IMR-90 (cell line): ENCODE measurements around the gene WDR81. TPM values are rescaled to one million over a fixed set of nuclear protein-coding genes. Genes with fewer than 3 reads are reported as not detected.

Experiments used
- ATAC-seq: fragments of 200-7000 bp; cut with Tn5 transposase; 2 replicates; pipeline ENCODE4 v1.9.1; 2020; ENCODE audit warnings: low read depth, mild to moderate bottlenecking, moderate library complexity
- BruUV-seq: library from RNA; stranded (reverse); fragments of 400-500 nt; replicated peaks from 2 replicates; lab custom pipeline; 2021; lab: Mats Ljungman, UMichigan
- CTCF ChIA-PET: fragments of 300-600 bp; formaldehyde crosslinking; extraction: SDS; loops from one replicate; lab custom pipeline; 2021; ENCODE audit warnings: antibody characterized with exemption; lab: Yijun Ruan, JAX
- POLR2A ChIA-PET: fragments of 300-600 bp; sonication (Branson Sonifier 250); formaldehyde crosslinking; loops from one replicate; lab custom pipeline; 2022; ENCODE audit warnings: antibody characterized with exemption; ENCODE audit not compliant: unreplicated experiment; lab: Charles Lee
- DNase-seq: peaks from one replicate; pipeline ENCODE4 v3.0.0; 2013
- H2AFZ ChIP-seq: replicated peaks from 2 replicates; pipeline ENCODE3; 2013; ENCODE audit warnings: low read length, mild to moderate bottlenecking; ENCODE audit not compliant: poor library complexity
- H2AK5ac ChIP-seq: 2 replicates; pipeline ENCODE4 v1.6.1; 2013; ENCODE audit warnings: low read depth, low read length, inconsistent platforms
- H2AK9ac ChIP-seq: replicated peaks from 2 replicates; pipeline ENCODE3; 2013; ENCODE audit warnings: mild to moderate bottlenecking, low read depth, low read length, moderate library complexity; ENCODE audit not compliant: poor library complexity
- H2BK120ac ChIP-seq: 2 replicates; pipeline ENCODE4 v1.6.1; 2013; ENCODE audit warnings: low read depth, low read length, inconsistent platforms
- H2BK15ac ChIP-seq: 3 replicates; pipeline ENCODE4 v1.6.1; 2013; ENCODE audit warnings: low read depth, low read length, inconsistent platforms
- H2BK20ac ChIP-seq: 2 replicates; pipeline ENCODE4 v1.6.1; 2013; ENCODE audit warnings: low read depth, mild to moderate bottlenecking, inconsistent platforms, low read length, moderate library complexity
- H2BK5ac ChIP-seq: 2 replicates; pipeline ENCODE4 v1.6.1; 2013; ENCODE audit warnings: mild to moderate bottlenecking, low read depth, low read length, inconsistent platforms; ENCODE audit not compliant: poor library complexity, severe bottlenecking
- H3K14ac ChIP-seq: replicated peaks from 2 replicates; pipeline ENCODE4 v1.6.1; 2013; ENCODE audit warnings: low read depth, low read length, inconsistent platforms
- H3K18ac ChIP-seq: 2 replicates; pipeline ENCODE4 v1.6.1; 2013; ENCODE audit warnings: low read depth, low read length, control low read depth
- H3K23ac ChIP-seq: 2 replicates; pipeline ENCODE4 v1.6.1; 2013; ENCODE audit warnings: low read depth, low read length, inconsistent platforms
- H3K27ac ChIP-seq: 2 replicates; pipeline ENCODE4 v1.5.1; 2013; ENCODE audit warnings: mild to moderate bottlenecking, control low read depth, low read length; ENCODE audit not compliant: insufficient read depth
- H3K27me3 ChIP-seq: 2 replicates; pipeline ENCODE4 v1.6.1; 2013; ENCODE audit warnings: low read length; ENCODE audit not compliant: control insufficient read depth, insufficient read depth
- H3K36me3 ChIP-seq: 2 replicates; pipeline ENCODE4 v1.6.1; 2013; ENCODE audit warnings: low read length, mixed read lengths; ENCODE audit not compliant: control insufficient read depth, insufficient read depth
- H3K4ac ChIP-seq: 2 replicates; pipeline ENCODE4 v1.6.1; 2013; ENCODE audit warnings: low read depth, low read length, inconsistent platforms
- H3K4me1 ChIP-seq: 2 replicates; pipeline ENCODE4 v1.6.1; 2013; ENCODE audit warnings: low read length, mixed read lengths; ENCODE audit not compliant: control insufficient read depth, insufficient read depth
- H3K4me2 ChIP-seq: 2 replicates; pipeline ENCODE4 v1.6.1; 2013; ENCODE audit warnings: low read depth, mild to moderate bottlenecking, control low read depth, low read length, moderate library complexity
- H3K4me3 ChIP-seq: 2 replicates; pipeline ENCODE4 v1.5.1; 2013; ENCODE audit warnings: low read depth, mild to moderate bottlenecking, control low read depth, low read length, moderate library complexity; ENCODE audit not compliant: insufficient read depth
- H3K56ac ChIP-seq: 2 replicates; pipeline ENCODE4 v1.6.1; 2013; ENCODE audit warnings: low read length, inconsistent platforms; ENCODE audit not compliant: insufficient read depth; ENCODE audit errors: extremely low read depth
- H3K79me1 ChIP-seq, 2 experiments: 2 replicates each; pipeline ENCODE4 v1.6.1; 2013; ENCODE audit warnings: low read length in 2 of 2, inconsistent platforms in 1 of 2, low read depth in 1 of 2
- H3K9ac ChIP-seq: 2 replicates; pipeline ENCODE4 v1.6.1; 2013; ENCODE audit warnings: low read depth, low read length, control low read depth
- H3K9me1 ChIP-seq: 2 replicates; pipeline ENCODE4 v1.6.1; 2013; ENCODE audit warnings: low read length, inconsistent platforms; ENCODE audit not compliant: insufficient read depth
- H3K9me3 ChIP-seq: 2 replicates; pipeline ENCODE4 v1.6.1; 2013; ENCODE audit warnings: low read length; ENCODE audit not compliant: control insufficient read depth, insufficient read depth
- H4K20me1 ChIP-seq: 2 replicates; pipeline ENCODE4 v1.6.1; 2013; ENCODE audit warnings: low read length, inconsistent platforms; ENCODE audit not compliant: insufficient read depth
- H4K5ac ChIP-seq: 2 replicates; pipeline ENCODE4 v1.6.1; 2013; ENCODE audit warnings: mild to moderate bottlenecking, low read depth, low read length, control low read depth
- H4K8ac ChIP-seq, 2 experiments: 2 replicates each; pipeline ENCODE4 v1.6.1; 2013; ENCODE audit warnings: low read depth in 2 of 2, low read length in 2 of 2, control low read depth in 1 of 2, inconsistent platforms in 1 of 2
- H4K91ac ChIP-seq: 2 replicates; pipeline ENCODE4 v1.6.1; 2013; ENCODE audit warnings: low read depth, low read length, inconsistent platforms; ENCODE audit not compliant: insufficient read depth
- ELK1 ChIP-seq: fragments of 150-350 bp; IDR thresholded peaks from 2 replicates; pipeline ENCODE4 v1.6.1; 2016; ENCODE audit warnings: low read depth, mild to moderate bottlenecking, low read length, moderate library complexity, borderline replicate concordance
- MXI1 ChIP-seq: IDR thresholded peaks from 2 replicates; pipeline ENCODE4 v1.6.1; 2012; ENCODE audit warnings: low read depth, mild to moderate bottlenecking, low read length, moderate library complexity, borderline replicate concordance
- SMC3 ChIP-seq: fragments of 150-350 bp; IDR thresholded peaks from 2 replicates; pipeline ENCODE4 v1.6.1; 2016; ENCODE audit warnings: low read depth, mild to moderate bottlenecking, antibody characterized with exemption, low read length, moderate library complexity
- WGBS, 2 experiments: methylation state at CpG; one replicate each; pipeline versions ENCODE4 v1.1.5 to v1.1.7; 2013; ENCODE audit warnings: missing lambda C conversion rate in 2 of 2; ENCODE audit not compliant: insufficient read length in 1 of 2; ENCODE audit errors: extremely low coverage in 2 of 2; 5-methylcytosine and 5-hydroxymethylcytosine counted together
- dilution Hi-C: fragments of 300-500 bp; cut with HindIII; formaldehyde crosslinking; loops from one replicate; pipeline ENCODE4 v1.14.3; 2018; ENCODE audit warnings: low sequenced_read_pairs; ENCODE audit not compliant: unreplicated experiment
- in situ Hi-C: fragments of 300-500 bp; cut with MboI; formaldehyde crosslinking; loops from 3 replicates; pipeline ENCODE4 v1.14.3; 2019; ENCODE audit warnings: low sequenced_read_pairs, inconsistent platforms, mixed read lengths
- intact Hi-C: fragments of 100-400 bp; cut with micrococcal nuclease; formaldehyde crosslinking; loops from 2 replicates; pipeline ENCODE4 v1.10.0; 2022
- polyA plus RNA-seq, 3 experiments: library from polyadenylated mRNA; depleted of rRNA; stranded (reverse); fragments of >200 nt; gene quantifications; 2 replicates each; pipeline ENCODE4 v1.2.3, GENCODE V29; 2012; ENCODE audit warnings: low replicate concordance in 1 of 3
- total RNA-seq: library from RNA; depleted of rRNA; stranded (reverse); fragments of >200 nt; gene quantifications from 2 replicates; pipeline ENCODE4 v1.2.3, GENCODE V29; 2012
- TF ChIP-seq, protein P1 (sequence below): conservative IDR thresholded peaks from 2 replicates; pipeline ENCODE4 v1.5.1; 2012; ENCODE audit warnings: mild to moderate bottlenecking, low read depth, low read length, improper control_type of control experiment

Gene WDR81
- total and polyA plus RNA-seq, 2 of the 4 experiments (the other 2 are of a cell fraction), result 3.0 to 8.4 TPM

DNA sequence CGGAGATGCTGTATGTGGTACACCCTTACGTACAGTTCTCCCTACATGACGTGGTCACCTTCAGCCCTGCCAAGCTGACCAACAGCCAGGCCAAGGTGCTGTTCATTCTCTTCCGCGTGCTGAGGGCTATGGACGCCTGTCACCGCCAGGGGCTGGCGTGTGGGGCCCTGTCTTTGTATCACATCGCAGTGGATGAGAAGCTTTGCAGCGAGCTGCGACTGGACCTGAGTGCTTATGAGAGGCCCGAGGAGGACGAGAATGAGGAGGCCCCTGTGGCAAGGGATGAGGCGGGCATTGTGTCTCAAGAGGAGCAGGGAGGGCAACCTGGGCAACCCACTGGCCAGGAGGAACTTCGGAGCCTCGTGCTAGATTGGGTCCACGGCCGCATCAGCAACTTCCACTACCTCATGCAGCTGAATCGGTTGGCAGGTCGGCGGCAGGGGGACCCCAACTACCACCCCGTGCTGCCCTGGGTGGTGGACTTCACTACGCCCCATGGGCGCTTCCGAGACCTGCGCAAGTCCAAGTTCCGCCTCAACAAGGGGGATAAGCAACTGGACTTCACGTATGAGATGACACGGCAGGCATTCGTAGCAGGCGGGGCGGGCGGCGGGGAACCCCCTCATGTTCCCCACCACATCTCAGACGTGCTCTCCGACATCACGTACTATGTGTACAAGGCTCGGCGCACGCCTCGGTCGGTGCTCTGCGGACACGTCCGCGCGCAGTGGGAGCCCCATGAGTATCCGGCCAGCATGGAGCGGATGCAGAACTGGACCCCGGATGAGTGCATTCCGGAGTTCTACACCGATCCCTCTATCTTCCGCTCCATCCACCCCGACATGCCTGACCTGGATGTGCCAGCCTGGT is 1.4 kb downstream of the WDR81 start:
- no peak overlapping the region for H3K4me3 ChIP-seq

More for the DNA sequence above, 1.4 kb downstream of the WDR81 start:
- Histone ChIP-seq H3K4me1 (peaks cover 11% of the 10 kb centered on the region), H3K4ac (no peak overlapping the region), H3K9me1 (peaks cover 11% of the 10 kb centered on the region), H4K91ac (no peak overlapping the region), H3K36me3 (peaks cover 27% of the 10 kb centered on the region; the same call in 1 of the 2 replicates), H3K4me2 (no peak overlapping the region; the same call in 1 of the 2 replicates), H4K5ac (no peak overlapping the region), H2BK20ac (no peak overlapping the region), H3K18ac (no peak overlapping the region), H2AK5ac (peak overlapping the region; percentile 91; the same call in 1 of the 2 replicates), H3K27me3 (no peaks in the 10 kb centered on the region), H3K56ac (no peak overlapping the region), H4K8ac (peak overlapping the region in 1 of 2 experiments; percentile 60; a peak in 1 of 4 replicates), H3K9me3 (no peaks in the 10 kb centered on the region), H2AK9ac (peak overlapping the region; percentile 98), H2BK5ac (no peak overlapping the region), H3K14ac (no peak overlapping the region), H2BK120ac (no peak overlapping the region), H3K79me1 (peaks cover 10 to 24% of the 10 kb centered on the region in 2 experiments), H3K27ac (no peak overlapping the region), H4K20me1 (no peaks in the 10 kb centered on the region), H2BK15ac (no peak overlapping the region), H3K9ac (no peak overlapping the region), H3K23ac (no peak overlapping the region), H2AFZ (peak overlapping the region; percentile 98)
- WGBS, 2 experiments, result 95% methylated on average over 33 of the region's 54 CpGs; no CpG with 5 or more reads in 1 of the 2 experiments
- ChIA-PET POLR2A (no interaction called here), CTCF (interaction anchor here (1.2 kb wide), 1 partner anchor 335 kb away, joined by 3 read pairs; no protein-coding TSS in a partner anchor)
- DNase-seq (no peak), ATAC-seq (no peak)
- TSS peak; percentile 29 for BruUV-seq
- in situ Hi-C loops, result no loop called here
- dilution Hi-C loops, result no loop called here
- no peak for TF ChIP-seq SMC3
- TF ChIP-seq MXI1, result no peak
- no peak for TF ChIP-seq ELK1
- TF ChIP-seq, protein P1, sequence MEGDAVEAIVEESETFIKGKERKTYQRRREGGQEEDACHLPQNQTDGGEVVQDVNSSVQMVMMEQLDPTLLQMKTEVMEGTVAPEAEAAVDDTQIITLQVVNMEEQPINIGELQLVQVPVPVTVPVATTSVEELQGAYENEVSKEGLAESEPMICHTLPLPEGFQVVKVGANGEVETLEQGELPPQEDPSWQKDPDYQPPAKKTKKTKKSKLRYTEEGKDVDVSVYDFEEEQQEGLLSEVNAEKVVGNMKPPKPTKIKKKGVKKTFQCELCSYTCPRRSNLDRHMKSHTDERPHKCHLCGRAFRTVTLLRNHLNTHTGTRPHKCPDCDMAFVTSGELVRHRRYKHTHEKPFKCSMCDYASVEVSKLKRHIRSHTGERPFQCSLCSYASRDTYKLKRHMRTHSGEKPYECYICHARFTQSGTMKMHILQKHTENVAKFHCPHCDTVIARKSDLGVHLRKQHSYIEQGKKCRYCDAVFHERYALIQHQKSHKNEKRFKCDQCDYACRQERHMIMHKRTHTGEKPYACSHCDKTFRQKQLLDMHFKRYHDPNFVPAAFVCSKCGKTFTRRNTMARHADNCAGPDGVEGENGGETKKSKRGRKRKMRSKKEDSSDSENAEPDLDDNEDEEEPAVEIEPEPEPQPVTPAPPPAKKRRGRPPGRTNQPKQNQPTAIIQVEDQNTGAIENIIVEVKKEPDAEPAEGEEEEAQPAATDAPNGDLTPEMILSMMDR, result no peak
- intact Hi-C loops, result no loop called here
